DND-41 (cell line): ENCODE results near the gene JAZF1.

ENCODE experiments used
- EZH2 ChIP-seq: IDR thresholded peaks from 3 replicates; pipeline ENCODE4 v1.6.1; 2012; ENCODE audit warnings: borderline replicate concordance, low read depth, mild to moderate bottlenecking, moderate library complexity, low read length, inconsistent platforms; ENCODE audit not compliant: severe bottlenecking
- TF ChIP-seq, protein P1 (sequence below): IDR thresholded peaks from 2 replicates; pipeline ENCODE4 v1.5.1; 2012; ENCODE audit warnings: borderline replicate concordance, low read length, moderate library complexity, mild to moderate bottlenecking; ENCODE audit not compliant: poor library complexity, severe bottlenecking; ENCODE audit errors: extremely low read depth

- no peak for TF ChIP-seq EZH2
- TF ChIP-seq, protein P1, sequence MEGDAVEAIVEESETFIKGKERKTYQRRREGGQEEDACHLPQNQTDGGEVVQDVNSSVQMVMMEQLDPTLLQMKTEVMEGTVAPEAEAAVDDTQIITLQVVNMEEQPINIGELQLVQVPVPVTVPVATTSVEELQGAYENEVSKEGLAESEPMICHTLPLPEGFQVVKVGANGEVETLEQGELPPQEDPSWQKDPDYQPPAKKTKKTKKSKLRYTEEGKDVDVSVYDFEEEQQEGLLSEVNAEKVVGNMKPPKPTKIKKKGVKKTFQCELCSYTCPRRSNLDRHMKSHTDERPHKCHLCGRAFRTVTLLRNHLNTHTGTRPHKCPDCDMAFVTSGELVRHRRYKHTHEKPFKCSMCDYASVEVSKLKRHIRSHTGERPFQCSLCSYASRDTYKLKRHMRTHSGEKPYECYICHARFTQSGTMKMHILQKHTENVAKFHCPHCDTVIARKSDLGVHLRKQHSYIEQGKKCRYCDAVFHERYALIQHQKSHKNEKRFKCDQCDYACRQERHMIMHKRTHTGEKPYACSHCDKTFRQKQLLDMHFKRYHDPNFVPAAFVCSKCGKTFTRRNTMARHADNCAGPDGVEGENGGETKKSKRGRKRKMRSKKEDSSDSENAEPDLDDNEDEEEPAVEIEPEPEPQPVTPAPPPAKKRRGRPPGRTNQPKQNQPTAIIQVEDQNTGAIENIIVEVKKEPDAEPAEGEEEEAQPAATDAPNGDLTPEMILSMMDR: no peak
Observed at GRCh38 chr7:27945058-27945795, 235.4 kb downstream of the JAZF1 start.
